Tongue (tissue), 2 donors: ENCODE data around the gene OR4C11. TPM values are rescaled to one million over a fixed set of nuclear protein-coding genes. Genes with fewer than 3 reads are reported as not detected.

Source experiments
- DNase-seq: peaks from one replicate; pipeline ENCODE4 v3.0.0-alpha.2; 2015
- total RNA-seq: library from RNA; depleted of rRNA; stranded (reverse); fragments of >200 nt; gene quantifications from one replicate; pipeline ENCODE4 v1.2.3, GENCODE V29; 2014

The OR4C11 gene, protein sequence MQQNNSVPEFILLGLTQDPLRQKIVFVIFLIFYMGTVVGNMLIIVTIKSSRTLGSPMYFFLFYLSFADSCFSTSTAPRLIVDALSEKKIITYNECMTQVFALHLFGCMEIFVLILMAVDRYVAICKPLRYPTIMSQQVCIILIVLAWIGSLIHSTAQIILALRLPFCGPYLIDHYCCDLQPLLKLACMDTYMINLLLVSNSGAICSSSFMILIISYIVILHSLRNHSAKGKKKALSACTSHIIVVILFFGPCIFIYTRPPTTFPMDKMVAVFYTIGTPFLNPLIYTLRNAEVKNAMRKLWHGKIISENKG
- total RNA-seq = not detected

DNA sequence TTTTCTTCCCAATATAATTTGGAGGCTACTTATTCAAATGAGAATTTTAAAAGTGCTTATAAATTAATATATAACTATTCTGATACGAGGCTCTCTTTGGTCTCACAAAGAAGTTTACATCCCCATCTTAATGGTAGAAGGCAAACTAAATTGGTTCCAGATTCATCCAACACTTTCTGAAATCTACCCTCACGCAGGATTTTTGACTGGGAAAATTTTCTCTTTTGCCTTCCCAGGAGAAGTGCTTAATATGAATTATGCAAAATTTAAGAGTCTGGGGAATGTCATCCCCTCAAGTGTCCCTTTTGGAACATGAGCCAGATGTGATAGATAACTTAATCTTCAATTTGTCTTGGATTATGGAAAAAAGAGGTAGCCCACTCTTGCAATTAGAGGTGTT lies at the start of gene OR4C11:
OR4C11 (minus strand) TSS at position 101 of the 400 bp plus-strand sequence. CDS start 3,272 bp downstream, outside the sequence.
- no peak for DNase-seq

DNA sequence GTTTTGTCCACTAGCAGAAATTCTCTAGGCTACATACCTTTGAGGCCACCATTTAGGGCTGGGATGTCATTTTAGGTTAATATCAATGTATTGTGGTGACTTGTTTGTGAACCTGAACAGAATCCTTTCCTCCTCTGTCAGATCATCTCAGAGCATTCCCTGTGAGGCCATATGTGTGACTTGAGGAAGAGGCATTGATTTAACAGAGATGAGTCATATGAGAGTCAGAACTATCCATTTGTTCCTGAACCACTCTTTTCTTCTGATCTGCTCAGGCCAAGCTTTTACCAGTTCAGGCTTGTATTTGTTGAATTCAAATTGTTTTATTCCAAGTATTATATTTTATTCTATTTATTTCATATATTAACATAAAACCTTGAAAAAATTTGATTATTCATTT lies 47.7 kb upstream of the OR4C11 start:
- no peak for DNase-seq

DNA sequence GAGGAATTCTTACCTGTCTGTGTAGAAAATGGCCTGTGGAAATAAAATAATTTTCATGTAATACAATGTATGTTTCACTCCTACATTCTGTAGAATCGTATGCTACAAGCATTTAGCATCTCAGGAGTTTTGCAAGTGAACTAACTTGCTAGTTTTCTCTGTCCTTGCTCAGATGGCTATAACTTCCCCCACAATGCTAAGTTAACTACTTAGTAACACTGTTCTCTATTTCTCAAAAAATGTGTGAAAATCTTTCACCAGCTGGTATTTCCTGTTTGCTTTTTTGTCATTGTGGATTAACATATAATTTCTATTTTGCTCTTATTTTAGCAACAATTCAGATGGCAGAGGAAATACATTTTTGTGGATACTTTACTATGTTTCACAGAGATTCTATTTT lies 45.1 kb upstream of the OR4C11 start:
- DNase-seq = no peak

DNA sequence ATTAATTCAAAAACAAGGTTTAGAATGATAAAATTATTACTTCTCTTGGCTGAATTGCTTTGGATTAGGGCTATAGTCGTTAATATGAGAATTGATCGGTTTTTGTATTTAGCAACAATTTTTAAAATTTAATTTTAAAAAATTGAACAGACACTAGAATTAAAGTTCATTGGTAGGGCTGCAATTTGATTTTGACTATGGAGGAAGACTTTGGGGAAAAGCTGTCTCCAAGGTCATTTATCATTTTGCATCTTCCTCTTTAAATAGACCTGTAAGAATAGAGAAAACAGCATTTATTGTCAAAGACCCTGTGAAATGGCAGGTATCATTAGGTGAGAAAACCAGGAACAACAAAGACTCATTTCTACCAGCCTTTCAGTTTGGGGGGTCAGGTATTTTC lies 40.6 kb upstream of the OR4C11 start, which contains the start of gene OR4S2:
OR4S2 (plus strand) TSS at position 301 of the 400 bp plus-strand sequence. CDS start 2,577 bp downstream, outside the sequence.
- DNase-seq = no peak

DNA sequence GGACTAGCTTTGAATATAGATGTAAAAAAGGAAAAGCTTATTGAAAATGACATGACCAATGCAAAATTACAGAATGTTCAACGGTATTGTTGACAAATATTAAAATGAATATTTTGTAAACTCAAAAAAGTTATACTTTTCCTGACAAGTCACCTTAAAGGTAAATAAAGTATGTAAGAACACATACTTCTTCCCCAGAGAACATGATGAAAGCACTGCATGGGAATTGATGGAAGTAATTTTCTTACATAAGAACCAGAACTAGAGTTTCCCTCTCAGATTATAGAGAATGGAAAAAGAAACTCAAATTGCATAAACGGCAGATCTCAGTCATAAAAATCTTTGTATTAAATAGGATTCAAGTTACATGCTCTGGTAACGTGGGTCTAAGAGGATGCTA lies 27.4 kb upstream of the OR4C11 start, which contains the start of gene OR4P4:
OR4P4 (plus strand) TSS at position 301 of the 400 bp plus-strand sequence.
- no peak for DNase-seq

GRCh38 chr11:55624531-55624930 lies 17.1 kb upstream of the OR4C11 start:
- DNase-seq = no peak

- no peak for DNase-seq
Observed at GRCh38 chr11:55572548-55572947, 34.9 kb downstream of the OR4C11 start.

DNA sequence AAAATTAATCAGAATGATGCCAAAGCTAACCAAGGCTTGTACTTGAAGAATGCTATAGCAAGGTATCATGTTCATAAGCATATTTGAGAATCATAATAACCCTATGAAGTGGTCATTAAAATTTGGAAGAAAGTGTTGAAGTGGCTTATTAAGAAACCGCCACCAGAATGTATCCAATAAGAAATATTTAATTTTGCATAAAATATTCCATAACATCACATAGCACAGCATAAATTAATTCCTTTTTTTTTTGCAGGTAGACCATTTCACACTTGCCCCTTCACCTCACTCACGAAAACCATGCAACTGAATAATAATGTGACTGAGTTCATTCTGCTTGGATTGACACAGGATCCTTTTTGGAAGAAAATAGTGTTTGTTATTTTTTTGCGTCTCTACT lies 35.6 kb downstream of the OR4C11 start, which contains the start of gene OR4C16:
OR4C16 (plus strand) TSS at position 301 of the 400 bp plus-strand sequence; CDS start at position 301, 0 bp downstream.
- no peak for DNase-seq

DNA sequence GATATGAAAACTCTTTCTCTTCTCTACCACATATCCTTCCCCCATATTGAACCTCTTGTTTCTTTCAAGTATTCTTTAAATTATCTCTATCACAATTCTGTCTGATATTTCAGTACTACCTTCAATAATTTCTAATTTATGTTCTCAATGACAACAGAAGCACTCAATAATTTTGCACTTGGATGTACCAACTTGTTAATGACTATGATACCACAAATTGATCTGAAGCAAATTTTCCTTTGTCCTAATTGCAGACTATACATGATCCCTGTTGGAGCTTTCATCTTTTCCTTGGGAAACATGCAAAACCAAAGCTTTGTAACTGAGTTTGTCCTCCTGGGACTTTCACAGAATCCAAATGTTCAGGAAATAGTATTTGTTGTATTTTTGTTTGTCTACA lies 53.3 kb downstream of the OR4C11 start, which contains the start of gene OR4C15:
OR4C15 (plus strand) TSS at position 301 of the 400 bp plus-strand sequence; CDS start at position 301, 0 bp downstream.
- DNase-seq = no peak

Other genes starting within 250 kb of the OR4C11 start
- gene OR4A15, start 239.7 kb downstream of the OR4C11 start, total RNA-seq = not detected
- gene OR4C15, start 53.2 kb downstream of the OR4C11 start, total RNA-seq = not detected
- not detected for gene OR4C16, start 35.5 kb downstream of the OR4C11 start, total RNA-seq
- gene OR4P4, start 27.5 kb upstream of the OR4C11 start, total RNA-seq = not detected
- not detected for gene OR4S2, start 40.7 kb upstream of the OR4C11 start, total RNA-seq
- gene OR4C6, start 54.6 kb upstream of the OR4C11 start, total RNA-seq = not detected
- gene OR5D13, start 165.8 kb upstream of the OR4C11 start, total RNA-seq = not detected
- not detected for gene OR5D14, start 187.9 kb upstream of the OR4C11 start, total RNA-seq
- gene OR5L1, start 203.7 kb upstream of the OR4C11 start, total RNA-seq = not detected
- not detected for gene OR5D18, start 212.0 kb upstream of the OR4C11 start, total RNA-seq
- not detected for gene OR5L2, start 219.6 kb upstream of the OR4C11 start, total RNA-seq
- not detected for gene OR5D16, start 231.1 kb upstream of the OR4C11 start, total RNA-seq